HepG2 (cell line): Measurements from ENCODE around the gene FHIT. TPM values are rescaled to one million over a fixed set of nuclear protein-coding genes. Genes with fewer than 3 reads are reported as not detected.

Experiments
- ARHGAP35 ChIP-seq: sonication (generic); formaldehyde crosslinking; IDR thresholded peaks from 2 replicates; pipeline ENCODE4 v1.9.0; 2022; ENCODE audit warnings: mild to moderate bottlenecking, inconsistent platforms, moderate library complexity, missing genetic modification reagents, borderline replicate concordance
- CENPBD1 ChIP-seq: sonication (generic); formaldehyde crosslinking; IDR thresholded peaks from 2 replicates; pipeline ENCODE4 v1.8.0; 2022; ENCODE audit warnings: missing genetic modification reagents, low read depth, mild to moderate bottlenecking, borderline replicate concordance
- GATAD1 ChIP-seq: IDR thresholded peaks from 2 replicates; pipeline ENCODE4 v1.6.1; 2016; ENCODE audit warnings: missing genetic modification reagents, missing compliant biosample characterization
- HNF4A ChIP-seq: sonication (generic); formaldehyde crosslinking; IDR thresholded peaks from 2 replicates; pipeline ENCODE4 v1.4.0; 2020; ENCODE audit warnings: missing genetic modification reagents
- IRF2 ChIP-seq: IDR thresholded peaks from 2 replicates; pipeline ENCODE4 v1.6.1; 2018; ENCODE audit warnings: missing genetic modification reagents, missing compliant biosample characterization
- JDP2 ChIP-seq: sonication (generic); formaldehyde crosslinking; IDR thresholded peaks from 2 replicates; pipeline ENCODE4 v1.8.1; 2022; ENCODE audit warnings: missing genetic modification reagents, borderline replicate concordance
- KDM4B ChIP-seq: sonication (generic); formaldehyde crosslinking; IDR thresholded peaks from 2 replicates; pipeline ENCODE4 v1.4.0; 2020; ENCODE audit warnings: missing genetic modification reagents
- KDM5B ChIP-seq: sonication (generic); formaldehyde crosslinking; IDR thresholded peaks from 2 replicates; pipeline ENCODE4 v1.4.0; 2020; ENCODE audit warnings: missing genetic modification reagents, mild to moderate bottlenecking, borderline replicate concordance
- MEIS1 ChIP-seq: sonication (generic); formaldehyde crosslinking; IDR thresholded peaks from 2 replicates; pipeline ENCODE4 v1.9.0; 2021; ENCODE audit warnings: mild to moderate bottlenecking, missing genetic modification reagents, moderate library complexity, borderline replicate concordance
- MIER3 ChIP-seq: IDR thresholded peaks from 2 replicates; pipeline ENCODE4 v1.6.1; 2016; ENCODE audit warnings: missing compliant biosample characterization, borderline replicate concordance
- NCOA2 ChIP-seq: sonication (generic); formaldehyde crosslinking; IDR thresholded peaks from 2 replicates; pipeline ENCODE4 v1.8.0; 2022; ENCODE audit warnings: inconsistent platforms
- NRL ChIP-seq: sonication (generic); formaldehyde crosslinking; IDR thresholded peaks from 2 replicates; pipeline ENCODE4 v1.5.0; 2020; ENCODE audit warnings: missing genetic modification reagents, mild to moderate bottlenecking, moderate library complexity, borderline replicate concordance
- SMAD3 ChIP-seq: sonication (generic); formaldehyde crosslinking; IDR thresholded peaks from 2 replicates; pipeline ENCODE4 v1.4.0; 2020; ENCODE audit warnings: missing genetic modification reagents
- SUZ12 ChIP-seq: fragments of 150-350 bp; IDR thresholded peaks from 2 replicates; pipeline ENCODE4 v1.6.1; 2014; ENCODE audit warnings: low read depth, low read length
- XRCC5 ChIP-seq: fragments of 200-400 bp; formaldehyde crosslinking; optimal IDR thresholded peaks from 2 replicates; pipeline ENCODE3; 2017; ENCODE audit warnings: mild to moderate bottlenecking, low read length
- YEATS4 ChIP-seq: sonication (generic); formaldehyde crosslinking; IDR thresholded peaks from 2 replicates; pipeline ENCODE4 v1.4.0; 2020; ENCODE audit warnings: missing genetic modification reagents, borderline replicate concordance
- ZNF282 ChIP-seq: fragments of 450-650 bp; IDR thresholded peaks from 2 replicates; pipeline ENCODE4 v1.6.1; 2018; ENCODE audit not compliant: partially characterized antibody
- ZNF30 ChIP-seq: sonication (generic); formaldehyde crosslinking; IDR thresholded peaks from 2 replicates; pipeline ENCODE4 v1.5.0; 2020; ENCODE audit warnings: mild to moderate bottlenecking, missing genetic modification reagents
- ZNF414 ChIP-seq: sonication (generic); formaldehyde crosslinking; IDR thresholded peaks from 2 replicates; pipeline ENCODE4 v1.5.0; 2020; ENCODE audit warnings: missing genetic modification reagents
- ZNF674 ChIP-seq: sonication (generic); formaldehyde crosslinking; IDR thresholded peaks from 2 replicates; pipeline ENCODE4 v1.5.0; 2020; ENCODE audit warnings: low read depth, mild to moderate bottlenecking, missing genetic modification reagents
- ZNF782 ChIP-seq: sonication (generic); formaldehyde crosslinking; IDR thresholded peaks from 2 replicates; pipeline ENCODE4 v1.4.0; 2020; ENCODE audit warnings: missing genetic modification reagents, mild to moderate bottlenecking, borderline replicate concordance
- ZNF816 ChIP-seq: sonication (generic); formaldehyde crosslinking; IDR thresholded peaks from 2 replicates; pipeline ENCODE4 v1.8.0; 2022; ENCODE audit warnings: missing genetic modification reagents, mild to moderate bottlenecking, borderline replicate concordance
- polyA plus RNA-seq, 8 experiments: library from polyadenylated mRNA; depleted of rRNA in 3 of 8; stranded (reverse) in 7 of 8; unstranded in 1 of 8; fragments of >200 nt; fragmentation: Illumina TruSeq in 4 of 8; extraction: Trizol in 4 of 8; gene quantifications; 2 replicates each; pipeline versions ENCODE4 v1.2.1 to v1.2.3, GENCODE V29; 2011 to 2016; ENCODE audit warnings: low read depth in 4 of 8, missing spikeins in 1 of 8, mixed read lengths in 1 of 8; ENCODE audit not compliant: insufficient read depth in 1 of 8
- total RNA-seq, 5 experiments: library from RNA; depleted of rRNA; stranded (reverse); fragments of >200 nt; fragmentation: Illumina TruSeq; extraction: Trizol; gene quantifications; 2 replicates each; pipeline ENCODE4 v1.2.3, GENCODE V29; 2016; ENCODE audit warnings: low read depth in 1 of 5
- TF ChIP-seq, protein P1 (sequence below): sonication (generic); formaldehyde crosslinking; IDR thresholded peaks from 2 replicates; pipeline ENCODE4 v1.4.0; 2020; ENCODE audit warnings: missing genetic modification reagents
- TF ChIP-seq, protein P2 (sequence below): sonication (generic); formaldehyde crosslinking; IDR thresholded peaks from 2 replicates; pipeline ENCODE4 v1.4.0; 2020; ENCODE audit warnings: missing genetic modification reagents, borderline replicate concordance

The FHIT gene
- total and polyA plus RNA-seq, 2 of the 13 experiments (the other 11 are each of a cell fraction or from before 2014, with no cell fraction given), result 4.0 to 4.6 TPM

DNA sequence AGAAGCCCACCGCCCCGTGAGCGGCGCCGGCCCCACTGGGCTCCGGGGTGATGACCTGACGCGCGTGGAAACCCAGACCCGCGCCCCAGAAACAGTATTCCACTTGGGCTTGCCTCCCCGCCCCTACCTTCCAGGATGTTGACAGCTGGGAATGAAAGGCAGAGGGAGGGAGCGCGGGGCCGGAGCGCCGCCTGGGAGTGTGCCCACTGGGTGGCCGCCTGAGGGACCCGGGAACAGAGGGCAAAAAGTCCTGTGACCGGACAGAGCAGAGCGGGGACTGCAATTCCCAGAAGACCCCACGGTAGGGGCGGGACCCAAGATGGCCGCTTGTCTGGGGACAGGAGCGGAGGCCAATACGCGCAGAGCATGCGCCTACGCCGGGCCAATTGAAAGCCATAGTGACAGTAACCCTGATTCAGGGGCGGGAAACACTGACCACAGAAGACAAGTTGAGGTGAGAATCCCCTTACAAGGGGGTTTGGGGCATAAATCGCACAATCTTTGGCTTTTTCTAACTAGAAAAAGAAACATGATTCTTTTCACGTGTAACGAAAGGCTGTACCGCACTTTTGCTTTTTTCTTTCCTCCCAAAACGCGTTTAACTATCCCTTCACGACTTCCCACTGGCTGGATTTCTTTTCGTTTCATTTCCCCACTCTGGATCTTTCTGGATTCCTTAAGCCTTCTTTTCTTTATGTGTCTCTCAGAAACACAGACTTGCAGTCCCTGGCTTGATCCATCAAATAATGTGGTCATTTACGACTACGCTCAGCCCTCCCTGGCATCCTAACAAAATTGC, at the start of gene FHIT (continued):
- 0 out of 2 replicates have a peak, but pooled peaks have one; percentile 49 for TF ChIP-seq ARHGAP35
- TF ChIP-seq NRL (CRISPR knock-in tag), result peak; percentile 92
- TF ChIP-seq ZNF782, result 0 out of 2 replicates have a peak, but pooled peaks have one; percentile 46
- no peak for TF ChIP-seq JDP2
- TF ChIP-seq YEATS4 (CRISPR knock-in tag), result peak; percentile 56; the same call in 1 of the 2 replicates
- TF ChIP-seq ZNF414, result no peak
- no peak for TF ChIP-seq ZNF816 (CRISPR knock-in tag)
- TF ChIP-seq ZNF30 (CRISPR knock-in tag), result no peak
- TF ChIP-seq ZNF282, result no peak
- TF ChIP-seq XRCC5, result peak; percentile 80
- 0 out of 2 replicates have a peak, but pooled peaks have one; percentile 22 for TF ChIP-seq NCOA2 (CRISPR knock-in tag)
- TF ChIP-seq, protein P1, sequence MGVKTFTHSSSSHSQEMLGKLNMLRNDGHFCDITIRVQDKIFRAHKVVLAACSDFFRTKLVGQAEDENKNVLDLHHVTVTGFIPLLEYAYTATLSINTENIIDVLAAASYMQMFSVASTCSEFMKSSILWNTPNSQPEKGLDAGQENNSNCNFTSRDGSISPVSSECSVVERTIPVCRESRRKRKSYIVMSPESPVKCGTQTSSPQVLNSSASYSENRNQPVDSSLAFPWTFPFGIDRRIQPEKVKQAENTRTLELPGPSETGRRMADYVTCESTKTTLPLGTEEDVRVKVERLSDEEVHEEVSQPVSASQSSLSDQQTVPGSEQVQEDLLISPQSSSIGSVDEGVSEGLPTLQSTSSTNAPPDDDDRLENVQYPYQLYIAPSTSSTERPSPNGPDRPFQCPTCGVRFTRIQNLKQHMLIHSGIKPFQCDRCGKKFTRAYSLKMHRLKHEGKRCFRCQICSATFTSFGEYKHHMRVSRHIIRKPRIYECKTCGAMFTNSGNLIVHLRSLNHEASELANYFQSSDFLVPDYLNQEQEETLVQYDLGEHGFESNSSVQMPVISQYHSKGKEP (CRISPR knock-in tag), result no peak
- TF ChIP-seq GATAD1 (CRISPR knock-in tag), result peak; percentile 64
- TF ChIP-seq ZNF674 (CRISPR knock-in tag), result no peak
- TF ChIP-seq, protein P2, sequence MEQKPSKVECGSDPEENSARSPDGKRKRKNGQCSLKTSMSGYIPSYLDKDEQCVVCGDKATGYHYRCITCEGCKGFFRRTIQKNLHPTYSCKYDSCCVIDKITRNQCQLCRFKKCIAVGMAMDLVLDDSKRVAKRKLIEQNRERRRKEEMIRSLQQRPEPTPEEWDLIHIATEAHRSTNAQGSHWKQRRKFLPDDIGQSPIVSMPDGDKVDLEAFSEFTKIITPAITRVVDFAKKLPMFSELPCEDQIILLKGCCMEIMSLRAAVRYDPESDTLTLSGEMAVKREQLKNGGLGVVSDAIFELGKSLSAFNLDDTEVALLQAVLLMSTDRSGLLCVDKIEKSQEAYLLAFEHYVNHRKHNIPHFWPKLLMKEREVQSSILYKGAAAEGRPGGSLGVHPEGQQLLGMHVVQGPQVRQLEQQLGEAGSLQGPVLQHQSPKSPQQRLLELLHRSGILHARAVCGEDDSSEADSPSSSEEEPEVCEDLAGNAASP (CRISPR knock-in tag), result no peak
- TF ChIP-seq MIER3 (CRISPR knock-in tag), result 0 out of 2 replicates have a peak, but pooled peaks have one; percentile 27
- TF ChIP-seq MEIS1 (CRISPR knock-in tag), result peak; percentile 82; the same call in 1 of the 2 replicates
- TF ChIP-seq CENPBD1 (CRISPR knock-in tag), result no peak
- 0 out of 2 replicates have a peak, but pooled peaks have one; percentile 45 for TF ChIP-seq SMAD3 (CRISPR knock-in tag)
- TF ChIP-seq IRF2 (CRISPR knock-in tag), result peak; percentile 75
- no peak for TF ChIP-seq KDM4B (CRISPR knock-in tag)
- peak; percentile 58 for TF ChIP-seq SUZ12
- TF ChIP-seq KDM5B, result peak; percentile 40; the same call in 1 of the 2 replicates
- TF ChIP-seq HNF4A (CRISPR knock-in tag), result peak; percentile 63; the same call in 1 of the 2 replicates
